Thoracic aorta (tissue), 2 donors: ENCODE results near the gene CXCR2. TPM values are rescaled to one million over a fixed set of nuclear protein-coding genes. Genes with fewer than 3 reads are reported as not detected.

Experiments
- ATAC-seq: fragments of 150-250 bp; one replicate; pipeline ENCODE4 v1.8.0; 2017; ENCODE audit warnings: low read depth; ENCODE audit not compliant: insufficient number of reproducible peaks, low FRiP score
- DNase-seq: peaks from one replicate; pipeline ENCODE4 v3.0.0-alpha.2; 2020; ENCODE audit warnings: low spot score
- H3K27ac ChIP-seq, 2 donors: fragments of 200-600 bp; sonication (generic); 1 replicate in 1 of 2; 2 replicates in 1 of 2; pipeline ENCODE4 v1.5.1; 2016; ENCODE audit warnings: mild to moderate bottlenecking in 2 of 2, moderate library complexity in 2 of 2
- H3K27me3 ChIP-seq: fragments of 200-600 bp; sonication (generic); replicated peaks from 2 replicates; pipeline ENCODE4 v1.6.0; 2016; ENCODE audit warnings: mild to moderate bottlenecking; ENCODE audit not compliant: insufficient read depth
- H3K36me3 ChIP-seq: fragments of 200-600 bp; sonication (generic); one replicate; pipeline ENCODE4 v1.5.1; 2016
- H3K4me1 ChIP-seq, 2 donors: fragments of 200-600 bp; sonication (generic); 1 replicate in 1 of 2; 2 replicates in 1 of 2; pipeline versions ENCODE4 v1.5.1 to v1.6.0; 2016; ENCODE audit warnings: low read depth in 2 of 2, mild to moderate bottlenecking in 1 of 2; ENCODE audit not compliant: control insufficient read depth in 1 of 2
- H3K4me3 ChIP-seq: fragments of 200-600 bp; sonication (generic); 2 replicates; pipeline ENCODE4 v1.5.1; 2016; ENCODE audit warnings: mild to moderate bottlenecking
- H3K9me3 ChIP-seq: fragments of 200-600 bp; sonication (generic); 2 replicates; pipeline ENCODE4 v1.5.1; 2016
- CTCF ChIP-seq: fragments of 200-600 bp; sonication (generic); IDR thresholded peaks from one replicate; pipeline ENCODE4 v1.5.1; 2019; ENCODE audit warnings: antibody characterized with exemption
- total RNA-seq, 2 donors: library from RNA; depleted of rRNA; stranded (reverse); fragments of >200 nt; gene quantifications; one replicate each; pipeline versions ENCODE4 v1.1.0 to v1.2.3, GENCODE V29; 2016

The CXCR2 gene
- total RNA-seq, 2 donors from 2014 or later = 3.0 TPM; not detected in 1

GRCh38 chr2:218125095-218125494 lies 733 bp upstream of the CXCR2 start:
- ATAC-seq = no peak

GRCh38 chr2:218127929-218128455 lies 2.2 kb downstream of the CXCR2 start:
- no peaks in the 10 kb centered on the region for H3K4me1 ChIP-seq
- DNase-seq = no peak
- H3K27me3 ChIP-seq = no peaks in the 10 kb centered on the region
- no peak for TF ChIP-seq CTCF
- no peaks in the 10 kb centered on the region for H3K9me3 ChIP-seq
- H3K27ac ChIP-seq = no peak overlapping the region
- ATAC-seq = no peak
- no peak overlapping the region for H3K4me3 ChIP-seq
- H3K36me3 ChIP-seq = no peaks in the 10 kb centered on the region

More at GRCh38 chr2:218125095-218125494, 733 bp upstream of the CXCR2 start:
- no peaks in the 10 kb centered on the region for H3K27me3 ChIP-seq
- no peak for TF ChIP-seq CTCF
- H3K4me3 ChIP-seq = no peak overlapping the region
- H3K27ac ChIP-seq = no peak overlapping the region
- H3K4me1 ChIP-seq = no peaks in the 10 kb centered on the region
- DNase-seq = no peak
- peaks cover 16% of the 10 kb centered on the region for H3K9me3 ChIP-seq
- no peaks in the 10 kb centered on the region for H3K36me3 ChIP-seq

- ATAC-seq (no peak), DNase-seq (no peak)
- no peaks in the 10 kb centered on the region for H3K36me3 ChIP-seq
- no peak for TF ChIP-seq CTCF
- no peaks in the 10 kb centered on the region for H3K9me3 ChIP-seq
- no peak overlapping the region for H3K27ac ChIP-seq
- no peaks in the 10 kb centered on the region for H3K4me1 ChIP-seq
- no peak overlapping the region for H3K4me3 ChIP-seq
- no peaks in the 10 kb centered on the region for H3K27me3 ChIP-seq
Observed at GRCh38 chr2:218128781-218129457, 3.1 kb downstream of the CXCR2 start.

GRCh38 chr2:218129458-218130135 lies 3.8 kb downstream of the CXCR2 start:
- no peaks in the 10 kb centered on the region for H3K4me1 ChIP-seq
- H3K4me3 ChIP-seq = no peak overlapping the region
- no peaks in the 10 kb centered on the region for H3K27me3 ChIP-seq
- ATAC-seq (no peak), DNase-seq (no peak)
- H3K36me3 ChIP-seq = no peaks in the 10 kb centered on the region
- H3K27ac ChIP-seq = no peak overlapping the region
- no peaks in the 10 kb centered on the region for H3K9me3 ChIP-seq
- TF ChIP-seq CTCF = no peak

GRCh38 chr2:218130377-218130776 lies 4.5 kb downstream of the CXCR2 start:
- Histone ChIP-seq H3K4me3 (no peak overlapping the region), H3K36me3 (no peaks in the 10 kb centered on the region), H3K27ac (no peak overlapping the region), H3K4me1 (no peaks in the 10 kb centered on the region), H3K9me3 (no peaks in the 10 kb centered on the region), H3K27me3 (no peaks in the 10 kb centered on the region)
- DNase-seq (no peak), ATAC-seq (no peak)
- no peak for TF ChIP-seq CTCF
